ENCODE data around the gene NLRP3.

DNA sequence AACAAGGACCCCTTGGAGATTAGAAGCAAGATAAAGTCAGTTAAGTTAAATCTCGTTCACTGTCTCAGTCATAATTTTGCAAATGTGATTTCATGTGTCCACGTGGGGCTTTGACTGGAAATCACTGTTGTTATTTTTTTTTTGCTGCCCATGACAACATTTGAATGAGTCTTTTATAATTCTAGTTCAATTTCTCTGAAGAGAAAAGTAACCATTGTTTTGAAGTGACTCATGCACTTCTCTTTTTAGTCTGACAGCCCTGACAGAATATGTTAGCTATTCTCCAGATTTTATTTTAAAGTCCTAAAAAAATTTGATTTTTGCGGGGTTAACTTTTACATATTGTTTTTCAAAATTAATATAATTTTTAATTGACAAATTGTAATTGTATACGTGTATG, 30.7 kb upstream of the NLRP3 start:
- TF ChIP-seq, protein P1, sequence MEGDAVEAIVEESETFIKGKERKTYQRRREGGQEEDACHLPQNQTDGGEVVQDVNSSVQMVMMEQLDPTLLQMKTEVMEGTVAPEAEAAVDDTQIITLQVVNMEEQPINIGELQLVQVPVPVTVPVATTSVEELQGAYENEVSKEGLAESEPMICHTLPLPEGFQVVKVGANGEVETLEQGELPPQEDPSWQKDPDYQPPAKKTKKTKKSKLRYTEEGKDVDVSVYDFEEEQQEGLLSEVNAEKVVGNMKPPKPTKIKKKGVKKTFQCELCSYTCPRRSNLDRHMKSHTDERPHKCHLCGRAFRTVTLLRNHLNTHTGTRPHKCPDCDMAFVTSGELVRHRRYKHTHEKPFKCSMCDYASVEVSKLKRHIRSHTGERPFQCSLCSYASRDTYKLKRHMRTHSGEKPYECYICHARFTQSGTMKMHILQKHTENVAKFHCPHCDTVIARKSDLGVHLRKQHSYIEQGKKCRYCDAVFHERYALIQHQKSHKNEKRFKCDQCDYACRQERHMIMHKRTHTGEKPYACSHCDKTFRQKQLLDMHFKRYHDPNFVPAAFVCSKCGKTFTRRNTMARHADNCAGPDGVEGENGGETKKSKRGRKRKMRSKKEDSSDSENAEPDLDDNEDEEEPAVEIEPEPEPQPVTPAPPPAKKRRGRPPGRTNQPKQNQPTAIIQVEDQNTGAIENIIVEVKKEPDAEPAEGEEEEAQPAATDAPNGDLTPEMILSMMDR (IDR thresholded peaks at IDR 0.05; ENCODE audit: low read depth, low read length, poor library complexity, severe bottlenecking): no peak
- no peak for TF ChIP-seq EZH2phosphoT487 (IDR thresholded peaks at IDR 0.05; ENCODE audit: borderline replicate concordance, low read length)
